Hypothalamus (tissue), 51 donors: Measurements from ENCODE around the gene HPCA.

ENCODE experiments used
- DNase-seq, 51 donors: peaks; one replicate each; lab custom pipeline; 2025; lab: John Stamatoyannopoulos, UW

HPCA gene

DNA sequence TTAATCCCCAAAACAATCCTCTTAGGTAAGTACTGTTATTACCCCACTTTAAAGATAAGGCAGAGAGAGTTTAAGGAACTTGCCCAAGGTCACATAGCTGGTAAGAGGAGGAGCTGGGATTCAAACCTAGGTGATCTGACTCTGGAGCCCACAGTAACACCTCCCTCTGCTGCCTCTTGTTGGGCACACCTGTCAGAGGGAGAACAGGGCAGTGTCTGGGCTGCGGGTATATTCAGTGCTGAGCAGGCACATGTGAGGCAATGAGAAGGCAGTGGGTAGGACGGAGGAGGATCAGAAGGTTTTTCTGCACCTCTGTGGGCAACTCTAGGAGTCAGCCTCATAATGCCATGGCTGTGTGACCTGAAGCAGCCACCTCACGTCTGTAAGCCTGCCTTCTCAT, 1.8 kb downstream of the HPCA start:
- no peak for DNase-seq

DNA sequence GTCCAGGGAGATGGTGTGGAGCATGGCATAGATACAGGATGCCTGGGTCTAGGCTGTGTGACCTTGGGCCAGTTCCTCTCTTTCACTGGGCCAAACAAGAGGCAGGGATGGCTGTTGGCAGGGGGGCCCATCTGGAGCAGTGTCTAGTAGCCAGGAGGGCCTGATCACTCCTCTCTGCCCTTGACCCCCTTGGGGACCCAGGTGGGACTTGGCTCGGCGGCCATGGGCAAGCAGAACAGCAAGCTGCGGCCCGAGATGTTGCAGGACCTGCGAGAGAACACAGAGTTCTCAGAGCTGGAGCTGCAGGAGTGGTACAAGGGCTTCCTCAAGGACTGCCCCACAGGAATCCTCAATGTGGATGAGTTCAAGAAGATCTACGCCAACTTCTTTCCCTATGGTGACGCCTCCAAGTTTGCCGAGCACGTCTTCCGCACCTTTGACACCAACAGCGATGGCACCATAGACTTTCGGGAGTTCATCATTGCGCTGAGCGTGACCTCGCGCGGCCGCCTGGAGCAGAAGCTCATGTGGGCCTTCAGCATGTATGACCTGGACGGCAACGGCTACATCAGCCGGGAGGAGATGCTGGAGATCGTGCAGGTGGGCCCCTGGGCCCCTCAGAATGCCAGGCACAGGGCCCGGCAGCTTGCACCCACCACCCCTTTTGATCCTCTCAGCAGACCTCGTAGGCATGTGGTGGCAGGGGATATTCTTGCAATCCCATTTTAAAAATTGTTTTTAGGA, 2.6 kb downstream of the HPCA start:
- DNase-seq, result no peak

DNA sequence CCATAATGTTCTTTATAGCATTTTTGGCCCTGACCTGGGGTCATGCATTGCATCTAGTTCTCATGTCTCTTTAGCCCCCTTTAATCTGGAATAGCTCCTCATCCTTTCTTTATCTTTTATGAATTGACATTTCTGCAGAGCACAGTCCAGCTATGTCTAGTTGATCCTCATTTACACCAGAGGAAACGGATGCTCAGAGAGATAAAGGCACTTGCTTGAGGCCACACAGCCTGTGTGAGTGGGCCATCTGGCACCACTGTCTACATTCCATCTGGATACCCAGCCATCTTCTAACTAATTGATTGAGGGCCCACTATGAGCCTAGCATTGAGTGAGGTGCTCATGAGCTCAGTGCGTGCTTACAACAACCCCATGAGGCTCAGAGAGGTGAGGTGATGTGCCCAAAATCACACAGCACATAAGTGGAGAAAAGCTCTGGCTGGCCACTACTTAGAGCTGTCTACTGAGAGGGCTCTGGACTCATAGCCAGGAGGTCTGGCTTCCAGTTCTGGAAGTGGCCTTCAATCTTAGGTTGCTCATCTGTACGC, 3.5 kb downstream of the HPCA start:
- DNase-seq, result no peak

DNA sequence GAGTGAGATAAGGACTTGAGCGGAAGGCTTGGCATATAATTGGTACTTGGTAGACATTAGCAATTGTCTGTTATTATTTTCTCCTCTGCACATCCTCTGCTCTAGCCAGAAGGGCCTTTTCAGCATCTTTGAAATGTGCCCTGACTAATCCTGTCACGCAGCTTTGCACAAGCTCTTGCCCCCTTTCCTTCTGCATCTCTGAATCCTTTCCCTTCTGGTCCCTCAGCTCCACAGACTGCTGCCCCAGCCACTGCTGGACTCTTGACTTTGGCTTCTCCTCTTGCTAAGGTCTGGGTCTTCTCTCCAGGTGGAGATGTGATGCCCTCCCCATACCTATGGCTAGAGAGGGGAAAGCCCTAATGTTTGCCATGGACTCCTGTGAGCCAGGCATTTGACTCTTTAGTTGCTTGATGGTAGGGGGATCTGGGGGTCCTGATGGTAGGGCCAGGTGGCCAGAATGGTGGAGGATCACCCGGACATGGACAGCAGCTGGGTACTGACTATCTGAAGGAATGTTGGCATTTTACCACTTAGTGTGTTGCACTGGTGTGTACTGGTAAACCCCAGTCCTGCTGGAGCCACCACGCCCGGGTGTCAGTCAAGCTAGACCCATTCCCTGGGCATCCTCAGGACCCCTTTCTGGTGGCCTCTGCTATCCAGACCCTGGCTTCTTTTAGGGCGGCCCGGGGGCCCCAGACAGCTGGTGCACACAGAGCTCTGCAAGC, 4.4 kb downstream of the HPCA start:
- no peak for DNase-seq

DNA sequence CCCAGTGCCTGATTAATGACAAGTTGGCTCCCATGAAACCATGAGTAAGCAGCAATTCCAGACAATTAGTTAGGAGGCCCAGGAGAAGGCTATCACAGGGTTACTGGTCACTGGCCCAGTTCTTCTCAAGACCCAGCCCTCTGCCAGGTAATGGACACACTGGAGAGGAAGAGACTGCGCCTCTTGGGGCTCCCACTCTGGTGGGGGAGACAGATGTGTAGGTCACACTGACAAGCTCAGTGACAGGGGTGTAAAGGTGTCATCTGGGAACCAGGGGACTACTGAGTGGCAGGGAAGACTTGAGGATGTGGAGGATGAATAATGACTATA, 4.9 kb downstream of the HPCA start:
- no peak for DNase-seq

DNA sequence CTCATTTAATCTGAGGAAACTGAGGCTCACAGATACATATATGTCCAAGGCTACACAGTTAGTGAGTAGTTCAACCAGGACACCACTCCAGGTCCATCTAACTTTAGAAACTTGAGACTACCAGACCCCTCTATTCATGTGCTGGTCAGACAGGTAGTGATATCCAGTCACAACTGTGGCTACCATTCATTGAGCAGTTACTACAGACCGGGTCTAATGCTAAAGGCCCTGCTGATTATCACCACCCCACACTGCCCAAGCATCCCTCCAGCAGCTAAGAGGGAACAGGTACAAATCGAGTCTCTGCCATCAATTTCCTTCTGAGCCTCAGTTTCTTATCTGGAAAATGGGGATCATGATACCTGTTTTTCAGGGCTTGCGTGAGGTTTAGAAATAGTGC, 5.3 kb downstream of the HPCA start:
- no peak for DNase-seq

DNA sequence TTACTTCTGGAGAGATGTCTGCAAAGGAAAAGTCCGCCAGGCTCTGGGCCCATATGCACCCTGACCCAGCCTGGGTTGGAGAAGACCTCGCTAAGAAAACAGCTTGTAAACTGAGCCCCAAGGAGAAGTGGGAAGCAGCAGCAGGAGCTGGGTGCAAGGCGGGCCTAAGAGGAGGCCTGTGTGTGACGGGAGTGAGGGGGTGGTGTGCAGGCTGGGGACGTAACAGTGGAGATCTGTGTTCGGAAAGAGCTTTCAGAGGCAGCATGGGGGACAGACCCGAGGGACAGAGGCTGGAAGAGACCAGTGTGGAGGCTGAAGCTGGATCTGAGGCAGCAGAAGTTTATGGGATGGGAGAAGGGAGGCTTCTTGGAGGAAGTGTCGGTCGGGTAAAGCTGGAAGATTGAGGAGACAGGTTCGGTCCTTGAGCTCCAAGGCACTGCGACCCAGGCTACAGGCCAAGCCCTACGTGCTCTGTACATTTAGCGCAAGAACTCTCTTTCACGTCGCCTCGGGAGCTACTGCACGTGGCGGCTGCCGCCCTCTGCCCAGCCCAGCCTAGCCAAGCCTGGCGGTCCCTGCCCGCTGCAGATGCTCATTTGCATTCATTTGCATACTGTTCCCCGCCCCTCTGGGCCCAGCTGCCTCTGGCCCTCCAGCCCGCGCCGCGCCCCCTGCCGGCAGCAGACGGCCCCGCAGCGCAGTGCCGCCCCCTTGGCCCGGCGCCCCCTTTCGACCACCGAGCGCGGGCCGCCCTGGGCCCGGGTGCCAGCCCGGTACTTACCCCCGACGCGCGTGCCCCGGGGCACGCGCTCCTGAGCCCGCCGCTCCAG, 6.3 kb downstream of the HPCA start:
- peak in 39 of 51 donors; percentile 28 to 85 (median 66) for DNase-seq

DNA sequence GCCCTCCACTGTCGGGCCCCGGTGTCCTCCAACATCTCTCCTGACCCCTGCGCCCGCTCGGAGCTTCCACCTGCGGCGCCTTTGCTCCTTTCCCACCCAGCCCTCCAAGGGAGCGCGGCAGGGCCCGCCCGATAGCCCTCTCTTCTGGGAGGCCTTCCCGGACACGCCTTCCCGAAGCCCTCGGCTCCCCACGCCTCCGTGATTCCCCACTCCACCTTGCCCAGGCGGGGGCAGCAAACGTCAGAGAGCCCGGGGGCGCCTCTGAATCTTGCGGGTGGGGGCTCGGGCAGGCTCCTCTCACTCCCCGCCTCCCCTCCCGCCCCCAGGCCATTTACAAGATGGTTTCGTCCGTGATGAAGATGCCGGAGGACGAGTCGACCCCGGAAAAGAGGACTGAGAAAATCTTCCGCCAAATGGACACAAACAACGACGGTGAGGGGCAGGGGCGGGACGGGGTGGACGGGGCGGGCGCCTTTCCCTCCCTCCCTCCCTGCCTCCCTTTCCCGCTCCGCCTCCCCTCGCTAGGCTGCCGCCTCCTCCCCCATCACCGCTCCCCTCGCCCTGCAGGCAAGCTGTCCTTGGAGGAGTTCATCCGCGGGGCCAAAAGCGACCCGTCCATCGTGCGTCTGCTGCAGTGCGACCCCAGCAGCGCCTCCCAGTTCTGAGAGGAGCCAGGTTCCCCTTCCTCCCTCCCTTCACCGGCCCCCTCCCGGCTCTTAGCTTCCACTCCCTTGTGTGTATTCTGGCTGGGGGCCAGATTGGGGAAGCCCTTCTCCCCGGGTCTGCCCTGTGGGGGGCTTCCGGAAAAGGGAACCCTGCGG, 7.1 kb downstream of the HPCA start:
- peak in 30 of 51 donors; percentile 14 to 70 (median 46) for DNase-seq

DNA sequence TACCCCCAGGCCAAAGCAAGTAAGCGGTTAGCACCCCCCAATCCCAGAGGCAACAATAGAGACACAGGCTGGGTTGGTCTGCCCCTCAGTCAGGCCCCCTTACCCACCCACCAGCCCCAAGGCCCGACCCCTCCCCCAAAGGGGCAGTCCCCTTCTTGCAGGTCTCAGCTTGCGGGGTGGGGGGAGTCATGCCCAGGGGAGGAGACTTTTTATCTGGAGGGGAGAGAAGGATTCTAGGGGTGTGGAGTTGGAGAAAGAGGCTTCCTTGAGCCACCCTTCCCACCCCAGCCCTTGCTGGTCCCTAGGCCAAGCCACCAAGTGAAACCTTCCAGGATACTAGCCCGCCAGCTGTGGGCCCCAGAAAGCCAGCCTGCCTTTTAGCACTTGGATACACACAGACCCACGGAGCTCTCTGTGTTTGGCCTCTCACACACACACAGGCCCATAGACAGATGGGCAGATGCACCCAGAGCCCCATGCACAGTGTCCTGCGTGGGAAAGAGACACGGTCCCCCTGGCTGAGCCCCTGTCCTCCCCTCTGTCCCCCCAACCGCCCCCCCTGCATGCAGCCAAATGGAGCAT, 7.8 kb downstream of the HPCA start:
- DNase-seq, result no peak

DNA sequence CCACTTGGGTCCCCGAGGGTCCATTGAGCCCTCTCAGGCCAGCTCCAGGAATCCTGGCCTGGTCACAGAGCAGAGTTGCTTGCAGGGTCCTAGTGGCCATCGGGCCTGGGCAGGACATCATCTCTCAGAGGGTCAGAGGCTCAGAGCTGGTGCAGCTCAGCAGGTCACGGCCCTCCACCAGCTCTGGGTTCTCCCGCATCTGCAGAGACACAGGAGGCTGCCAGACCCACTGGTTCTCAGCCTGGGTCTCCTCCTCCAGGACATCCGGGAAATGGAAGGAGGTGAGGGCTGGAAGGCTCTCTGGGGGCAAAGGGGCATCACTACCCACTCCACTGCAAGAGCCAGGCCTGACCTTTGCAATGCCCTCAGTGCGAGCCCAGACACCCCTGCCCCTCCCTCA, 8.4 kb downstream of the HPCA start:
- no peak for DNase-seq

DNA sequence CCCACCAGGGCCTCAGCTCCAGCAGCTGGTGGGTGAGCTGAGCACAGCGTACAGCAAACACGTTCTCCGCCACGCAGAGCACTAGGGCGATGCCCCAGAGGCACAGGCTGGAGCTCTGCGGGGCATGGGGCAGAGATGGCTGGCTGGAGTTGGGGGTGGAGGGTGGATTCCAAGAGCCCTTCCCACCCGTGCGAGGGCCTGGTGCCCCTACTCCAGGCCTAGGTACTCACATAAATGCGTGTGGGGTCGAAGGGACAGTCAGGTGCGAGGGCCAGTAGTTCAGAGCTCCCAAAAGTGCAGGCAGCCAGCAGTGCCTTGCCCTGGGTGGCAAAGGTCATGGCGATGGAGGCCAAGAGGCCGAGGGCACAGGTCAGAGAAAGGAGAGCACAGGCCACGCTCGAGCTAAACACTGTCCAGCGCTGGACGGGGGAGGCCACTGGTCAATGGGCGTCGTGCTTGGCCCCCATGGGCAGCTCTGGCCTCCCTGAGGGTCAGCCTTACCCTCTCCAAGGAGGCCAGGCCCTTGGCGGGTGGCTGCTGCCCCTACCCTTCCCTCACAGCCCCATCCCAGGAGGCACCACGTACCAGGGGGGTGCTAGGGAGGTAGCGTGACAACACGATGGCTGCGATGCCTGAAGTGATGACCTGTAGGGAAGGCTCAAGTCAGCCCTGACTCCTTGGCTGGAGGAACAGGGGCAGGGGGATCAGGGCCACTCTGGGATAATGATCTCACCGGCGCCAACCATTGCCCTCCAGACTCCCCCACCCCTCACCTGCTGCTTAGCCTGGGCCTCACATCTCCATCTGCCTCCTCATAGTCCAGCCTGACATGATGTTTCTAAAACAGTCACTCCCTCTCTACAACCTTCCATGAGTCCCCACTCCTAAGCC, 9.3 kb downstream of the HPCA start:
- no peak for DNase-seq

DNA sequence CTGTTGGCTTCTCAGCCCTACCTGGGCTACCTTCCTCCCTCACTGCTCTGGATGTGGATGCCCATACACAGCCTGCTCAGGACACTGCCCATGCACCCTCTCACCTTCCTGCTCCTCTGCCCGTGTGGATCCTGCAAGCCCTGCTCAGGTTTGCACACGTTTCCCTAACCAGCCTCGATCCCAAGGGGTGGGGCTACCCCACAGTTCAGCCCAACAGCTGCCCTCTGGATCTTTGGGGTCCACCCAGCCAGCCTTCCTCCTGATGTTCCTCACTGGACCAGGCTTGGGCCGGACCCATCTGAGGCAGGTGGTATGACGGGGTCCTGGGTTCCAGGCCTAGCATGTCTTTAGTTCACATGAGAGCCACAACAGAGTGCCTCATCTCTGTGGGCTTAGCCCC, 10.2 kb downstream of the HPCA start:
- no peak for DNase-seq

DNA sequence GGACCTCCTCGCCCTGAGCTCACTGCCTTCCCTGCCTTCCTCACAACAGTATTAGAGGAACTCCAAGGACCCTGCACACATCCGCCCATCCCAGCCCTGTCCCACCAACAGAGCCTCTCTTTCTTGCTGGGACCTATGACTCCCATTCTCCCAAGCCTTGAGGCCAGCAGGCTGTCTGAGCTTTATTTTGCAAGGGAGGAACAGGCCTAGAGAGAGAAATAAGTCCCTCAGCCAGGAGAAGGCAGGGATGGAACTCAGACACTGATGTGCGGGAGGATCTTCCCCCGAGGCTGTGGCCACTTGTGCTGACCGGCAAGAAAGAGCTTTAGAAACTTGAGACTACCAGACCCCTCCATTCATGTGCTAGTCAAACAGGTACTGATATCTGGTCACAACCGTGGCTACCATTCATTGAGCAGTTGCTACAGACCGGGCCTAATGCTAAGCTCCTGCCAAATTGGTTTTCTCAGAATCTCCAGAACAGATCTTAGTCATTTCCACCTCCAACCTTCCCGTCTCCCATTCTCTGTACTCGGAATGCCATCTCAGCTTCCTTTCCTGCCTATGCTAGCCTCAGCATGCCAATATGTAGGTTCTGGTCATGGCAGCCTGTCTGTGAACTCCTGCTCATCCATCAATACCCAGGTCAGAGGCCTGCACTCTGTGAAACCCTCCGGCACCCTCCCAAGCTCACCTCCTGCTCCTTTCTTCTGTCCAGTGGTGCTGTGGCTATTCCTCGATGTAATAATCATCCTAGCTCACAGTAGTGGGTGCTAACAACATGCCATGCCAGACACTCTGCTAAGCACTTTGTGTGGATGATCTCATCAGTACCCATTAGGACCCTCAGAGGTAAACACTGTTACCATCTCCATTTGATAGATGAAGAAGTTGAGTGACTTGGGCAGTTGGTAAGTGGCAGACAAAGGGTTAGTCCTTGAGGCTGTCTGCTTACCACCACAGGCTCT, 11.1 kb downstream of the HPCA start:
- no peak for DNase-seq

DNA sequence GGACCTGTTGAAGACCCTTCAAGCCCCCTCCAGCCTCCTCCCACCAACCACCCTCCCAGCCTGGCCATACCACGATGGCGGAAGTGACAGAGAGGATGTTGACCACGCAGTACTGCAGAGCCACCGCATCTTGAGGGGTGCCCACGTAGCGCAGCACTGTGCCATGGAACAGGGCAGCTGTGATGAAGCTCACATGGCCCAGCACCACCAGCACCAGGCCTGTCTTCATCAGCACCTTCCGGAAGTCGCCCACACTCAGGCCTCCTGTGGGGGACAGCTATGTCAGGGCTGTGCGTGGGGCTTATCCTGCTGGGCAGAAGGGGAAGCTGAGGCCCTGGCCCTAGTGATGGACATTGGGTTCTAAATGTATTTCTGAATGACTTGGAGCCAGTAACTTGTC, 11.8 kb downstream of the HPCA start:
- no peak for DNase-seq

DNA sequence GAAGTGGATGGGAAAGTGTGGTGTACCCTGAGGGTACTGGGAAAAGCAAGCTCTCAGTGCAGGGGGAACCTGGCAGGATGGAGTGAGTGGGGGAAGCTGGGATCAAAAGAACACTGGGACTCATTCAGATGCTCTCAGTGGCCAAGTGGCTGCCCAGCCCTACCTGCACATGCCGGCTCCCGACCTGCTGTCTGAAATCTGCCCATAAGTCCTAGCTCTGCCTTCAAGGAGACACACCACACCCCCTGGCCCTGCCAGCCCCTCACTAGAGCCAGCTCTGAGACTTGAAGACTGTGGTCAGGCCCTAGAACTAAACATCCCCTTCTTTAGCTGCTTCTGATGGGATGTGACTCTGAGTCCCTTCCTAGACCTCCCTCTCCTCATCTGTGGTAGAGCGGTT, 12.7 kb downstream of the HPCA start:
- DNase-seq, result no peak

DNA sequence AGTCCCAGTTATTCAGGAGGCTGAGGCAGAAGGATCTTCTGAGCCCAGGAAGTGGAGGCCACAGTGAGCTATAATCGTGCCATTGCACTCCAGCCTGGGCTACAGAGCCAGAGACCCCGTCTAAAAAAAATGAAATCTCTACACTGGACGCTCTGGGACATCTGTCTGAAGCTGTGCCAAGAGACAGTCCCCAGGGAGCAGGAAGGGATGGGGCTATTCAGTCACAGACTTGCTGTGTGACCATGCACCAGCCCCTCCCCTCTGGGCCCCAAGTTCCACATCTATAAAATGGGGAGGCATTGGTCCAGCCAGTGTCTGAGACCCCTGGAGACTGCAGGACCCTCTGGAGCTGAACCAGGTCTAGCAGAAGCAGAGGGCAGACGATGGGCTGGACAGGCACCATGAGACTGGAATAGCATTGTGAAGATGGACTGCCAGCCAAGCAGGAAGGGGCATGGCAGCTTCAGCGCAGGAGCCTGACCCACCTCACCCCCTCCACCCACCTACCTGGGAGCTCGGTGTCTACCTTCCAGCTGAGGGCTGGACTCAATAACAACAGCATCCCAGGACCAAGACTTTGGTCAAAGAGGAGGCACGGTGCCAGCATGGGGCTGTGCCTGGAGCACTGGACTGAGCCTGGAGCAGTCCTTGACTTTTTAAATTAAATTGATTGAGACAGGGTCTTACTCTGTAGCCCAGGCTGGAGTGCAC, 13.4 kb downstream of the HPCA start:
- no peak for DNase-seq

DNA sequence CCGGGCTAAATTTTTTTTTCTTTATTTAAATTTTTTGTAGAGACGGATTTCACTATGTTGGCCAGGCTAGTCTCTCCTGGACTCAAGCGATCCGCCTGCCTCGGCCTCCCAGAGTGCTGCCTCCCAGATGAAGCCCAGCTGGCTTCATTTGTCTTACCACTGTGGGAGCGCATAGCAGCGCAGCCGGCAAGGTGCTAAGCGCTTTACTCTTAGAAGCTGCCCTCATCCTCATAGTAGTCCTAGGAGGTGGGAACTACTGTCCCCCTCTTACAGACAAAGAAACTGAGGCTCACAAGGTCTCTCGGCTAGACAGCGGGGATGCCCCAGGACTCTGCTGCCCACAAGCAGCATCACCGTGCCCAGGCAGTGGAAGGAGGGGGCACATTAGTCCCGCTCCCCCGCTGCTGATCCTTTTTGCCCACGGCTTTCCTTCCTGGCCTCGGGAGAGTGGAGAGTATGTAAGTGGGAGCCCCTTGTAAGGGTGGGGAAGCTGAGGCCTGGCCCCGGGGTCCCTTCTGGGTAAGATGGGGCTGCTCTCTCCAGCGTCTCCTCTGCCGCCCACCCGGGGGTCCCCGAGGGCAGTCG, 14.2 kb downstream of the HPCA start:
- no peak for DNase-seq
